Measurements from ENCODE around the gene NRIP2.

Gene NRIP2

DNA sequence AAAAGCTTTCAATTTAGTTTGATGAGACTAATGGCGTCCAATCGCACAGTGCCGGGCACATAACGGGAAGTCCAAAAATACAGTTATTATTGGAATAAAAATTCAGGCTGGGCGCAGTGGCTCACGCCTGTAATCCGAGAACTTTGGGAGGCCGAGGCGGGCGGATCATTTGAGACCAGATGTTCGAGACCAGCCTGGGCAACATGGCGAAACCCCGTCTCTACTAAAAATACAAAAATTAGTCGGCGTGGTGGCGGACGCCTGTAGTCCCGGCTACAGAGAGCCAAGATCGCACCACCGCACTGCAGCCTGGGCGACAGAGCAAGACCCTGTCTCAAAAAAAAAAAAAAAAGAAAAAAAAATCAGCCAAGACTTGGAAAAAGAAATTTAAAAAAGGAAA is 41.3 kb downstream of the NRIP2 start:
- Histone ChIP-seq H3K36me3 (ENCODE audit: control insufficient read depth, insufficient read depth, low read length, severe bottlenecking) (peaks cover 13% of the 10 kb centered on the region), H3K9ac (ENCODE audit: low read length) (no peak overlapping the region), H3K4me3 (ENCODE audit: low read length) (no peak overlapping the region), H3K4me1 (ENCODE audit: control insufficient read depth, insufficient read depth, low read length) (peaks cover 10% of the 10 kb centered on the region), H3K9me3 (ENCODE audit: control insufficient read depth, low read length) (no peaks in the 10 kb centered on the region), H3K27me3 (replicated peaks; ENCODE audit: control insufficient read depth, insufficient read depth, low read length) (no peaks in the 10 kb centered on the region)
- DNase-seq (ENCODE audit: low read depth), result no peak

DNA sequence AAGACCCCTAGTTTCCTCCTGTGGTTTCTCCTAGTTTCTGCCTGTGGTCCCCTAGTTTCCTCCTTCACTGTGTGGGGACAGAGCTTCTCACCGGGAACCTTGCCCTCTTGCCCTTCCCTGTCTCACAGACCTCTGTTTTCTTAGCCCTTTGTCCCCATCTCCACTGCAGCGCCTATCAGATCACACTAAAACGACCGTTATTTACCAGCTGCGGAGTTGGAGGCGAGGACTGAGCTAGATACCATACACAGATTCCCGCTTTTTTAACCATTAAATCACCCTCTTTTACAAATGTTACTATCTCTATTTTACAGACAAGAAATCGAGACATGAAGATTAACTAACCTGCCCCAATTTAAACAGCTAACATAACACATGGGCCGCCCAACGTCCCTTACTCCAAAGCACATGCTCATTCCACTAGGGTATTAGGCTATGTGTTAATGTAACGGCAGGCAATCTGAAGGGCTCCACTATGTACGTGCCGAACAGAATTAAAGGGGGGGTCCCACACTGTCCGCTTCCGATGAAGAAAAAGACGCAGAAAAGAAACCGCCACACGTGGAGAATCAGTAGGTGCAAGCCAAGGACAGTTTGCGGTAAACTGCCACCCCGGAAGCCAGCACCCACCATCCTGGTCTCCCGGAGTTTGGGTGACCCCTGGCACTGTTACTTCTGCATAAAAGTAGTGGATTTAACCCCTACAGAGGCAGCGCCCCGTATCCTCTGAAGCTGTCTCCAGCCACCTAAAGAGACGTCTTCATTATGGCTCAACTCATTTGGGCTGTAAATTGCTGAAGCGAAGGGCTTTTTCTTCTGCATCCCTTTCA is 41.9 kb downstream of the NRIP2 start:
- Histone ChIP-seq H3K36me3 (ENCODE audit: control insufficient read depth, insufficient read depth, low read length, severe bottlenecking) (peaks cover 6% of the 10 kb centered on the region), H3K4me3 (ENCODE audit: low read length) (no peak overlapping the region), H3K27me3 (replicated peaks; ENCODE audit: control insufficient read depth, insufficient read depth, low read length) (no peaks in the 10 kb centered on the region), H3K9me3 (ENCODE audit: control insufficient read depth, low read length) (no peaks in the 10 kb centered on the region), H3K4me1 (ENCODE audit: control insufficient read depth, insufficient read depth, low read length) (peaks cover 10% of the 10 kb centered on the region), H3K9ac (ENCODE audit: low read length) (no peak overlapping the region)
- DNase-seq (ENCODE audit: low read depth), result no peak

DNA sequence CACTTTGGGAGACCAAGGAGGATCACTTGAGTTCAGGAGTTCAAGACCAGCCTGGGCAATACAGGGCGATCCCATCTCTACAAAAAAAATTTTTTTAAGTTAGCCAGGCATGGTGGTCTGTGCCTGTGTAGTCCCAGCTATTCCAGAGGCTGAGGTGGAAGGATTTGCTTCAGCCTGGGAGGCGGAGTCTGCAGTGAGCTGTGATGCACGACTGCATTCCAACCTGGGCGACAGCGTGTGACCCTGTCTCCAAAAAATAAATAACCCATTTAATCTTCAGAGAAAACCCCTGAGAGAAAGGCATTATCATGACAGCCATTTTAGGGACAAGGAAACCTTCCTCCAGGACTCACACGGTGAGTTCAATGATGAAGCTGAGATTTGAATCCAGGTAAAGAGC is 43.7 kb downstream of the NRIP2 start:
- Histone ChIP-seq H3K9me3 (ENCODE audit: control insufficient read depth, low read length) (no peaks in the 10 kb centered on the region), H3K36me3 (ENCODE audit: control insufficient read depth, insufficient read depth, low read length, severe bottlenecking) (no peaks in the 10 kb centered on the region), H3K27me3 (replicated peaks; ENCODE audit: control insufficient read depth, insufficient read depth, low read length) (no peaks in the 10 kb centered on the region), H3K4me1 (ENCODE audit: control insufficient read depth, insufficient read depth, low read length) (peaks cover 2% of the 10 kb centered on the region), H3K9ac (ENCODE audit: low read length) (no peak overlapping the region), H3K4me3 (ENCODE audit: low read length) (no peak overlapping the region)
- DNase-seq (ENCODE audit: low read depth), result no peak

DNA sequence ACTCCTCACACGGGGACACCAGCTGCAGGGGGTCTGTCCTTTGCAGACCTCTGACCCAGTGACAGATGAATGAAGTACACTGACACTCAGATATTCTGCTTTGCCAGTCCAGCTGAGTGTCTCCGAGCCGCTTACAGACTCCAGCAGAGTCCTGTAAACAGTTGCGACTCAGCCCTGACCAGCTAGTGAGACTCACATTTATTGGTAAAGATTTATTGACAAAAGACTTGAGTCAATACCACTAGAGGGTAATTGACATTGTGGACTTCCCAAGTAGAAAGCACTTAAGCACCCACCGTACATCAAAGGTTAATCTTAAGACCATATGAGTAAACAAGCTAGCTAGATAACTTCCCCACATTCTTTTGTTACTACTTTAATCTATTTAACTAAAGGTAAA is 49.8 kb downstream of the NRIP2 start:
- no peak for DNase-seq (ENCODE audit: low read depth)
- H3K27me3 ChIP-seq (replicated peaks; ENCODE audit: control insufficient read depth, insufficient read depth, low read length), result peaks cover 22% of the 10 kb centered on the region
- no peak overlapping the region for H3K9ac ChIP-seq (ENCODE audit: low read length)
- no peaks in the 10 kb centered on the region for H3K9me3 ChIP-seq (ENCODE audit: control insufficient read depth, low read length)
- peaks cover 4% of the 10 kb centered on the region for H3K4me1 ChIP-seq (ENCODE audit: control insufficient read depth, insufficient read depth, low read length)
- H3K4me3 ChIP-seq (ENCODE audit: low read length), result no peak overlapping the region
- no peaks in the 10 kb centered on the region for H3K36me3 ChIP-seq (ENCODE audit: control insufficient read depth, insufficient read depth, low read length, severe bottlenecking)

DNA sequence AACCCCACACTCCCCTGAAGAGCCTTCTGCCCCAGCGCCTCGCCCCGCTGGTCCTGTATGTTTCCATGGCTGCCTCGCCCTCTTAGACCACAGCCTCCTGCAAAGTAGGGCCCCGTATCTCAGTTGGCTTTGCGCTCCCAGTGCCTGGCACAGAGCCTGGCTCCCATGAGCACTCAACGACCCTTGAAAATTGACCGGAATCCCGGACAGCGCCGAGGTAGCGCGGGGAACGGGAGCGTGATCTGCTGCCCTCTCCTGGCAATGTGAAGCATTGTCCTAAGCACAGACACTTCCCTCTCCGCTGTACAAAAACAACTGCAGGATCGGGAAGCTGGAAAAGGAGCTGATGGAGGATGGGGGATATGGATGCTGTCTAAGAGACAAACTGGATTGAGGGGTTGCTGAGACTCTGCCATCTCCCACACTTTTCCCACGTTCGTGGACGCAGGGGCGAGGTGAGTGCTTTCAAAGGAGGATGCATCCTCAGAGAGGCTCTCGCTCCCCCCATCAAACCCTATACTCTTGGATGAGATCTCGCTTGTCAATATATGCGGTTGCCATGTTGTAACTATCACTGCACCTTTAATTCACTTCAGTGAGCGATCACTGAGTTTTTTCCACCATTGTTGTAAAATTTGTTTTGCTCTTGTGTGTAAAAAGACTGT is 50.8 kb downstream of the NRIP2 start:
- Histone ChIP-seq H3K9me3 (ENCODE audit: control insufficient read depth, low read length) (no peaks in the 10 kb centered on the region), H3K36me3 (ENCODE audit: control insufficient read depth, insufficient read depth, low read length, severe bottlenecking) (no peaks in the 10 kb centered on the region), H3K27me3 (replicated peaks; ENCODE audit: control insufficient read depth, insufficient read depth, low read length) (peaks cover 22% of the 10 kb centered on the region), H3K9ac (ENCODE audit: low read length) (no peak overlapping the region), H3K4me1 (ENCODE audit: control insufficient read depth, insufficient read depth, low read length) (peaks cover 4% of the 10 kb centered on the region), H3K4me3 (ENCODE audit: low read length) (peak overlapping the region; percentile 73)
- peak; percentile 77 for DNase-seq (ENCODE audit: low read depth)

DNA sequence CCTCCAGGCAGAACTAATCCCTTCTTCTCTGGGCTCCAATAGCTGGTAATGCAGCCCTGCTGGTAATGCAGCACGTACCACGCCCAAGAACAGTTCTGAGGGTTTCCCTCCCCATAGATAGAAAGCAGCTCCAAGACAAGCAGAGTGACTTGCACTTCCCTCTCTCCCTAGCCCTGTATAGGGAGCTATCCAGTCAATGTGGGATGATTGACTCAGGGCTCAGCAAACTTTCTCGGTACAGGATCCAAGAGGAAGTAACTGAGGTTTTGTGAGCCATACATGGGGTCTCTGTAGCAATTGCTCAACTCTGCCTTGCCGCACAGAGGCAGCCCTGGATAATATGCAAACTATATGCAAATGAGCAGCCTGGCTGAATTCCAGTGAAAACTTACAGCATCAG is 55.6 kb downstream of the NRIP2 start:
- peaks cover 4% of the 10 kb centered on the region for H3K4me1 ChIP-seq (ENCODE audit: control insufficient read depth, insufficient read depth, low read length)
- no peak overlapping the region for H3K4me3 ChIP-seq (ENCODE audit: low read length)
- no peak overlapping the region for H3K9ac ChIP-seq (ENCODE audit: low read length)
- no peak for DNase-seq (ENCODE audit: low read depth)
- H3K9me3 ChIP-seq (ENCODE audit: control insufficient read depth, low read length), result no peaks in the 10 kb centered on the region
- peaks cover 58% of the 10 kb centered on the region for H3K27me3 ChIP-seq (replicated peaks; ENCODE audit: control insufficient read depth, insufficient read depth, low read length)
- H3K36me3 ChIP-seq (ENCODE audit: control insufficient read depth, insufficient read depth, low read length, severe bottlenecking), result no peaks in the 10 kb centered on the region

DNA sequence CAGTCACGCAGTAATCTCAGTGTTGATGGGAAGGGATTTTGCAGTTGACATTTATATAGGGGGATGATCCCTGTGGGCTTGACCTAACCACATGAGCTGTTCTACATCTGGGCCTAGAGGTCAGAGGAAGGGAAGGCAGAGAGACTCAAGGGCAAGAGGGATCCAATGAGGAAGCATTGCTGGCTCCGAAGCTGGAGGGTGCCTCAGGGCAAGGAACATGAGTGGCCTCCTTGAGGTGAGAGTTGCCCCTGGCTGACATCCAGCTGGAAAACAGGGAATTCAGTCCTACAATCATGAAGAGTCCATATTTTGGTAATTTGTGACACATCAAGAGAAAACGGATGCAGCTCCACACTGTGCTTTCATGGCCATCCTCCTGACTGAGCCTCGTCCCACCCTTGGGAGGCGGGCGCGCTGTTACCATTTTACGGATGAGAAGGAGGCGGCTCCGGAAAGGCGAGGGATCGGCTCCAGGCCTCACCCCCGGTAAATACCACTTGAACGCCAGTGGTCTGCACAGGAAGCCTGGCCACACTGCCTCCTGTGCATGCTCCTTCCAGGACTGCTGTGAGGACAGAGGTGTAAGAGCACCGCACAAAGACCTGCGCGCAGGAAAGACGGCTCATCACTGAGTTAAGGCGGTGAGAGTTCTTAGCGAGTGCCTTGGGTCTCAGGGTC is 58.6 kb downstream of the NRIP2 start:
- Histone ChIP-seq H3K4me1 (ENCODE audit: control insufficient read depth, insufficient read depth, low read length) (no peaks in the 10 kb centered on the region), H3K27me3 (replicated peaks; ENCODE audit: control insufficient read depth, insufficient read depth, low read length) (peaks cover 55% of the 10 kb centered on the region), H3K9me3 (ENCODE audit: control insufficient read depth, low read length) (no peaks in the 10 kb centered on the region), H3K36me3 (ENCODE audit: control insufficient read depth, insufficient read depth, low read length, severe bottlenecking) (no peaks in the 10 kb centered on the region), H3K4me3 (ENCODE audit: low read length) (no peak overlapping the region), H3K9ac (ENCODE audit: low read length) (no peak overlapping the region)
- no peak for DNase-seq (ENCODE audit: low read depth)

DNA sequence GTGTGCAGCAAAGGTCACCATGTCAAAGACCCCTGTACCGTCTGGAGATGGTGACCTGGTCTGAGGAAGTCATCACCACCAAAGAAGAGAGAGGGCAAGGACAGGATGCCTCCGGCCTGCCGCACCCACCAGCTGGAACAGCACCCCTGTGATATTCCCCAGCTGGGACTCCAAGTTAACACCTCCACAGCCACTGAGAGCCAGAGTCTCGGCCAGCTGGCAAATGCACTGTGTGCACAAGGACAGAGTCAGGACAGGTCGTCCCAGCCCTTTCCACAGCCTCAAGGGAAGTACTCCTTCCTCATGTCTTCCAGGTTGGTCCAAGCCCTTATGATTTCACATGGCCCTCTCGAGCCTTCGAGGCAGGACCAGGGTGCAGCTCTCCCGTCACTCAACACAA is 59.4 kb downstream of the NRIP2 start:
- H3K36me3 ChIP-seq (ENCODE audit: control insufficient read depth, insufficient read depth, low read length, severe bottlenecking), result no peaks in the 10 kb centered on the region
- H3K27me3 ChIP-seq (replicated peaks; ENCODE audit: control insufficient read depth, insufficient read depth, low read length), result peaks cover 58% of the 10 kb centered on the region
- H3K9me3 ChIP-seq (ENCODE audit: control insufficient read depth, low read length), result no peaks in the 10 kb centered on the region
- H3K4me3 ChIP-seq (ENCODE audit: low read length), result no peak overlapping the region
- H3K9ac ChIP-seq (ENCODE audit: low read length), result no peak overlapping the region
- H3K4me1 ChIP-seq (ENCODE audit: control insufficient read depth, insufficient read depth, low read length), result no peaks in the 10 kb centered on the region
- no peak for DNase-seq (ENCODE audit: low read depth)
